H9 (cell line): ENCODE data around the gene PLXNA2. TPM values are rescaled to one million over a fixed set of nuclear protein-coding genes. Genes with fewer than 3 reads are reported as not detected.

ENCODE experiments used
- DNase-seq: peaks from one replicate; pipeline ENCODE4 v3.0.0-alpha.2; 2017
- H2AFZ ChIP-seq: one replicate; pipeline ENCODE4 v1.6.1; 2013; ENCODE audit warnings: mild to moderate bottlenecking, low read length, control low read depth, moderate library complexity
- H2AK5ac ChIP-seq: 2 replicates; pipeline ENCODE4 v1.6.1; 2013; ENCODE audit warnings: low read length, control low read depth, mixed read lengths; ENCODE audit not compliant: insufficient read length
- H2BK120ac ChIP-seq: one replicate; pipeline ENCODE4 v1.6.1; 2013; ENCODE audit warnings: low read depth, mild to moderate bottlenecking, low read length, control low read depth, inconsistent platforms; ENCODE audit not compliant: poor library complexity, severe bottlenecking
- H2BK12ac ChIP-seq: 2 replicates; pipeline ENCODE4 v1.6.1; 2013; ENCODE audit warnings: low read length, control low read depth, mixed read lengths, low read depth; ENCODE audit not compliant: insufficient read length
- H2BK15ac ChIP-seq: 2 replicates; pipeline ENCODE4 v1.6.1; 2013; ENCODE audit warnings: low read depth, low read length, control low read depth
- H2BK20ac ChIP-seq: one replicate; pipeline ENCODE4 v1.6.1; 2013; ENCODE audit warnings: low read depth, mild to moderate bottlenecking, low read length, control low read depth, inconsistent platforms; ENCODE audit not compliant: poor library complexity, severe bottlenecking
- H2BK5ac ChIP-seq: 2 replicates; pipeline ENCODE4 v1.6.1; 2013; ENCODE audit warnings: low read length, control low read depth, mixed read lengths; ENCODE audit not compliant: insufficient read length
- H3K14ac ChIP-seq: 2 replicates; pipeline ENCODE4 v1.6.1; 2013; ENCODE audit warnings: low read length, control low read depth; ENCODE audit not compliant: insufficient read depth
- H3K18ac ChIP-seq: 2 replicates; pipeline ENCODE4 v1.6.1; 2013; ENCODE audit warnings: low read depth, mild to moderate bottlenecking, mixed read lengths, low read length, control low read depth; ENCODE audit not compliant: insufficient read length
- H3K23ac ChIP-seq: 2 replicates; pipeline ENCODE4 v1.6.1; 2013; ENCODE audit warnings: low read length, control low read depth, mixed read lengths, low read depth; ENCODE audit not compliant: insufficient read length
- H3K23me2 ChIP-seq: 2 replicates; pipeline ENCODE4 v1.6.1; 2013; ENCODE audit warnings: low read depth, mild to moderate bottlenecking, mixed read lengths, low read length, control low read depth; ENCODE audit not compliant: insufficient read length, poor library complexity, severe bottlenecking
- H3K27ac ChIP-seq: 2 replicates; pipeline ENCODE4 v1.5.1; 2013; ENCODE audit warnings: low read length, control low read depth, mixed read lengths, low read depth; ENCODE audit not compliant: insufficient read length
- H3K27me3 ChIP-seq: 2 replicates; pipeline ENCODE4 v1.6.1; 2013; ENCODE audit warnings: low read length, control low read depth, inconsistent platforms; ENCODE audit not compliant: insufficient read depth
- H3K4ac ChIP-seq: 2 replicates; pipeline ENCODE4 v1.6.1; 2013; ENCODE audit warnings: low read depth, mild to moderate bottlenecking, control low read depth, inconsistent platforms, low read length, moderate library complexity
- H3K4me1 ChIP-seq: 2 replicates; pipeline ENCODE4 v1.6.1; 2013; ENCODE audit warnings: low read length, control low read depth, inconsistent platforms; ENCODE audit not compliant: insufficient read depth
- H3K4me2 ChIP-seq: 2 replicates; pipeline ENCODE4 v1.6.1; 2013; ENCODE audit warnings: low read length, control low read depth, mixed read lengths; ENCODE audit not compliant: insufficient read length, insufficient read depth
- H3K56ac ChIP-seq: 2 replicates; pipeline ENCODE4 v1.6.1; 2013; ENCODE audit warnings: low read depth, mild to moderate bottlenecking, mixed read lengths, low read length, control low read depth; ENCODE audit not compliant: insufficient read length
- H3K79me1 ChIP-seq: 2 replicates; pipeline ENCODE4 v1.6.1; 2013; ENCODE audit warnings: low read depth, mild to moderate bottlenecking, moderate library complexity, low read length, control low read depth, inconsistent platforms; ENCODE audit not compliant: insufficient read depth, poor library complexity, severe bottlenecking
- H3K79me2 ChIP-seq: 2 replicates; pipeline ENCODE4 v1.6.1; 2013; ENCODE audit warnings: low read length, control low read depth, inconsistent platforms; ENCODE audit not compliant: insufficient read depth
- H3K9ac ChIP-seq: 2 replicates; pipeline ENCODE4 v1.6.1; 2013; ENCODE audit warnings: low read length, control low read depth, mixed read lengths; ENCODE audit not compliant: insufficient read length; ENCODE audit errors: extremely low read depth
- H3K9me3 ChIP-seq: one replicate; pipeline ENCODE4 v1.6.1; 2013; ENCODE audit warnings: low read depth, low read length, inconsistent platforms; ENCODE audit not compliant: control insufficient read depth
- H3T11ph ChIP-seq: one replicate; pipeline ENCODE4 v1.6.1; 2013; ENCODE audit warnings: mild to moderate bottlenecking, low read length, control low read depth, inconsistent platforms
- H4K20me1 ChIP-seq: one replicate; pipeline ENCODE4 v1.6.1; 2013; ENCODE audit not compliant: control insufficient read depth, insufficient read length, insufficient read depth
- H4K5ac ChIP-seq: 2 replicates; pipeline ENCODE4 v1.6.1; 2013; ENCODE audit warnings: low read depth, mild to moderate bottlenecking, mixed read lengths, low read length, control low read depth; ENCODE audit not compliant: insufficient read length
- H4K8ac ChIP-seq: replicated peaks from 2 replicates; pipeline ENCODE4 v1.6.1; 2013; ENCODE audit warnings: low read length, control low read depth, mixed read lengths, low read depth; ENCODE audit not compliant: insufficient read length
- H4K91ac ChIP-seq: 2 replicates; pipeline ENCODE4 v1.6.1; 2013; ENCODE audit warnings: low read depth, mild to moderate bottlenecking, moderate library complexity, mixed read lengths, low read length, control low read depth; ENCODE audit not compliant: insufficient read length
- H3K27ac Mint-ChIP-seq, 3 experiments: 2 replicates in 2 of 3; 3 replicates in 1 of 3; pipeline ENCODE4 v1.8.0; 2020 to 2021; ENCODE audit warnings: mixed read lengths in 3 of 3, mild to moderate bottlenecking in 1 of 3, moderate library complexity in 1 of 3
- H3K27me3 Mint-ChIP-seq: 2 replicates; pipeline ENCODE4 v1.8.0; 2021; ENCODE audit warnings: low read depth, mild to moderate bottlenecking, moderate library complexity, mixed read lengths
- H3K36me3 Mint-ChIP-seq, 3 experiments: 2 replicates in 2 of 3; 3 replicates in 1 of 3; pipeline ENCODE4 v1.8.0; 2020 to 2021; ENCODE audit warnings: low read depth in 3 of 3, mixed read lengths in 3 of 3; ENCODE audit not compliant: insufficient read depth in 1 of 3
- H3K4me1 Mint-ChIP-seq, 2 experiments: 2 replicates each; pipeline ENCODE4 v1.8.0; 2020; ENCODE audit warnings: mixed read lengths in 2 of 2
- H3K4me3 Mint-ChIP-seq, 2 experiments: 2 replicates in 1 of 2; 3 replicates in 1 of 2; pipeline ENCODE4 v1.8.0; 2020 to 2021; ENCODE audit warnings: mild to moderate bottlenecking in 2 of 2, mixed read lengths in 2 of 2, moderate library complexity in 1 of 2
- H3K9me3 Mint-ChIP-seq, 2 experiments: 2 replicates in 1 of 2; 3 replicates in 1 of 2; pipeline ENCODE4 v1.8.0; 2020; ENCODE audit warnings: mild to moderate bottlenecking in 2 of 2, mixed read lengths in 2 of 2, moderate library complexity in 1 of 2
- CTCF ChIP-seq: fragments of 200-600 bp; sonication (generic); conservative IDR thresholded peaks from 3 replicates; pipeline ENCODE4 v1.8.0; 2021; ENCODE audit warnings: antibody characterized with exemption, mild to moderate bottlenecking
- WGBS: extraction: QIAGEN DNeasy Blood & Tissue Kit; methylation state at CpG from one replicate; pipeline ENCODE4 v1.1.7; 2013; ENCODE audit warnings: missing lambda C conversion rate, low lambda C conversion rate, mixed read lengths; ENCODE audit not compliant: insufficient read length; ENCODE audit errors: extremely low coverage; 5-methylcytosine and 5-hydroxymethylcytosine counted together
- total RNA-seq: library from RNA; stranded (reverse); gene quantifications from 2 replicates; pipeline ENCODE4 v1.2.1, GENCODE V29; 2021

The PLXNA2 gene
- total RNA-seq, 1 experiment from 2014 or later: 0.57 TPM

- no peak overlapping the region for H2BK12ac ChIP-seq
- no peaks in the 10 kb centered on the region for H3K23me2 ChIP-seq
- H3K18ac ChIP-seq: no peak overlapping the region
- no peak overlapping the region for H4K8ac ChIP-seq
- no peak overlapping the region for H2BK15ac ChIP-seq
- Mint-ChIP-seq H3K36me3 (no peaks in the 10 kb centered on the region), H3K27ac (no peak overlapping the region), H3K9me3 (no peaks in the 10 kb centered on the region; a peak in 1 of 5 replicates), H3K27me3 (no peaks in the 10 kb centered on the region; the same call in 1 of the 2 replicates), H3K4me3 (no peak overlapping the region), H3K4me1 (peaks cover 10 to 19% of the 10 kb centered on the region in 2 experiments)
- H3K79me1 ChIP-seq: no peaks in the 10 kb centered on the region
- no peak overlapping the region for H4K5ac ChIP-seq
- no peak for TF ChIP-seq CTCF
- H2BK5ac ChIP-seq: no peak overlapping the region
- no peak for DNase-seq
- H2AK5ac ChIP-seq: no peak overlapping the region
- H3T11ph ChIP-seq: no peak overlapping the region
- no peaks in the 10 kb centered on the region for H3K79me2 ChIP-seq
- no peaks in the 10 kb centered on the region for H3K9me3 ChIP-seq
- no peak overlapping the region for H3K27ac ChIP-seq
- H3K9ac ChIP-seq: no peak overlapping the region
- no peak overlapping the region for H3K23ac ChIP-seq
- H3K4me1 ChIP-seq: no peaks in the 10 kb centered on the region
- no peak overlapping the region for H4K91ac ChIP-seq
- H2AFZ ChIP-seq: no peak overlapping the region
- no peaks in the 10 kb centered on the region for H3K27me3 ChIP-seq
- no peak overlapping the region for H3K14ac ChIP-seq
- no peak overlapping the region for H3K4ac ChIP-seq
- H3K4me2 ChIP-seq: no peak overlapping the region
- H3K56ac ChIP-seq: no peak overlapping the region
- no peaks in the 10 kb centered on the region for H4K20me1 ChIP-seq
- H2BK120ac ChIP-seq: no peak overlapping the region
- WGBS: no CpG with 5 or more reads among the region's 2 CpGs
- H2BK20ac ChIP-seq: no peak overlapping the region
Observed at GRCh38 chr1:208204779-208205178, 39.4 kb downstream of the PLXNA2 start.
